ENCODE measurements around the gene GREB1. TPM values are rescaled to one million over a fixed set of nuclear protein-coding genes. Genes with fewer than 3 reads are reported as not detected.

The GREB1 gene
- total RNA-seq, 1 donor from 2014 or later: 30.8 TPM

- no peaks in the 10 kb centered on the region for H3K9me3 ChIP-seq (ENCODE audit: low read depth)
- no peak overlapping the region for H3K9ac ChIP-seq
- no peaks in the 10 kb centered on the region for H3K4me1 ChIP-seq
- no peaks in the 10 kb centered on the region for H3K9me3 Mint-ChIP-seq
- H3K36me3 Mint-ChIP-seq: peaks cover 49% of the 10 kb centered on the region
- no peak overlapping the region for H2AFZ ChIP-seq (replicated peaks)
- no peaks in the 10 kb centered on the region for H3K79me2 ChIP-seq (ENCODE audit: low read depth)
- no peaks in the 10 kb centered on the region for H3K36me3 ChIP-seq
- no peaks in the 10 kb centered on the region for H4K20me1 ChIP-seq (ENCODE audit: low read depth)
- DNase-seq (ENCODE audit: low spot score): no peak
- H3K4me3 ChIP-seq: no peak overlapping the region
- no peaks in the 10 kb centered on the region for H3F3A ChIP-seq (ENCODE audit: low read depth)
- no peak overlapping the region for H3K27ac ChIP-seq
- no peak overlapping the region for H3K27ac Mint-ChIP-seq
- peaks cover 5% of the 10 kb centered on the region for H3K27me3 Mint-ChIP-seq (ENCODE audit: insufficient read depth, low read depth)
- TF ChIP-seq EZH2 (IDR thresholded peaks at IDR 0.05) (no peak), CTCF (IDR thresholded peaks at IDR 0.05) (no peak), EZH2phosphoT487 (IDR thresholded peaks at IDR 0.05) (no peak)
- no peak overlapping the region for H3K4me2 ChIP-seq
- H3K27me3 ChIP-seq: no peaks in the 10 kb centered on the region
- H3K4me3 Mint-ChIP-seq: no peak overlapping the region
- H3K4me1 Mint-ChIP-seq: no peaks in the 10 kb centered on the region
Measured at GRCh38 chr2:11640132-11640531, 106.3 kb downstream of the GREB1 start.

GRCh38 chr2:11642972-11643371 lies 109.1 kb downstream of the GREB1 start:
- H3K4me1 Mint-ChIP-seq: no peaks in the 10 kb centered on the region
- Histone ChIP-seq H4K20me1 (ENCODE audit: low read depth) (no peaks in the 10 kb centered on the region), H3K79me2 (ENCODE audit: low read depth) (no peaks in the 10 kb centered on the region), H3K36me3 (no peaks in the 10 kb centered on the region), H3K4me2 (no peak overlapping the region), H3K27ac (no peak overlapping the region), H3F3A (ENCODE audit: low read depth) (no peaks in the 10 kb centered on the region), H3K9ac (no peak overlapping the region), H3K4me3 (no peak overlapping the region), H3K9me3 (ENCODE audit: low read depth) (no peaks in the 10 kb centered on the region), H3K27me3 (no peaks in the 10 kb centered on the region), H3K4me1 (no peaks in the 10 kb centered on the region), H2AFZ (replicated peaks) (no peak overlapping the region)
- DNase-seq (ENCODE audit: low spot score): no peak
- H3K36me3 Mint-ChIP-seq: peaks cover 61% of the 10 kb centered on the region
- no peak for TF ChIP-seq CTCF (IDR thresholded peaks at IDR 0.05)
- TF ChIP-seq EZH2 (IDR thresholded peaks at IDR 0.05): no peak
- H3K27ac Mint-ChIP-seq: no peak overlapping the region
- peaks cover 2% of the 10 kb centered on the region for H3K27me3 Mint-ChIP-seq (ENCODE audit: insufficient read depth, low read depth)
- H3K4me3 Mint-ChIP-seq: no peak overlapping the region
- H3K9me3 Mint-ChIP-seq: no peaks in the 10 kb centered on the region

GRCh38 chr2:11644293-11644692 lies 110.4 kb downstream of the GREB1 start:
- H3F3A ChIP-seq (ENCODE audit: low read depth): no peaks in the 10 kb centered on the region
- H3K4me1 ChIP-seq: no peaks in the 10 kb centered on the region
- H2AFZ ChIP-seq (replicated peaks): no peak overlapping the region
- Mint-ChIP-seq H3K4me3 (no peak overlapping the region), H3K36me3 (peaks cover 58% of the 10 kb centered on the region), H3K27ac (peak overlapping the region; percentile 23), H3K4me1 (no peaks in the 10 kb centered on the region), H3K27me3 (ENCODE audit: insufficient read depth, low read depth) (peaks cover 4% of the 10 kb centered on the region), H3K9me3 (no peaks in the 10 kb centered on the region)
- H3K9me3 ChIP-seq (ENCODE audit: low read depth): no peaks in the 10 kb centered on the region
- no peak overlapping the region for H3K4me2 ChIP-seq
- no peaks in the 10 kb centered on the region for H3K79me2 ChIP-seq (ENCODE audit: low read depth)
- no peaks in the 10 kb centered on the region for H4K20me1 ChIP-seq (ENCODE audit: low read depth)
- no peaks in the 10 kb centered on the region for H3K27me3 ChIP-seq
- H3K4me3 ChIP-seq: no peak overlapping the region
- no peaks in the 10 kb centered on the region for H3K36me3 ChIP-seq
- TF ChIP-seq EZH2phosphoT487 (IDR thresholded peaks at IDR 0.05) (no peak), CTCF (IDR thresholded peaks at IDR 0.05) (no peak)
- H3K9ac ChIP-seq: no peak overlapping the region
- H3K27ac ChIP-seq: no peak overlapping the region
- no peak for DNase-seq (ENCODE audit: low spot score)

- Histone ChIP-seq H3K9ac (no peak overlapping the region), H3K79me2 (ENCODE audit: low read depth) (no peaks in the 10 kb centered on the region), H3K4me2 (no peak overlapping the region), H3K27ac (no peak overlapping the region), H3K4me1 (peaks cover 6% of the 10 kb centered on the region), H3K9me3 (ENCODE audit: low read depth) (no peaks in the 10 kb centered on the region), H3F3A (ENCODE audit: low read depth) (no peaks in the 10 kb centered on the region), H3K36me3 (no peaks in the 10 kb centered on the region), H3K27me3 (no peaks in the 10 kb centered on the region), H3K4me3 (no peak overlapping the region), H2AFZ (replicated peaks) (no peak overlapping the region), H4K20me1 (ENCODE audit: low read depth) (no peaks in the 10 kb centered on the region)
- no peaks in the 10 kb centered on the region for H3K4me1 Mint-ChIP-seq
- peaks cover 41% of the 10 kb centered on the region for H3K36me3 Mint-ChIP-seq
- no peak for TF ChIP-seq EZH2 (IDR thresholded peaks at IDR 0.05)
- no peak for TF ChIP-seq EZH2phosphoT487 (IDR thresholded peaks at IDR 0.05)
- TF ChIP-seq CTCF (IDR thresholded peaks at IDR 0.05): no peak
- H3K27ac Mint-ChIP-seq: no peak overlapping the region
- peaks cover 2% of the 10 kb centered on the region for H3K27me3 Mint-ChIP-seq (ENCODE audit: insufficient read depth, low read depth)
- no peaks in the 10 kb centered on the region for H3K9me3 Mint-ChIP-seq
- no peak overlapping the region for H3K4me3 Mint-ChIP-seq
- DNase-seq (ENCODE audit: low spot score): no peak
Measured at GRCh38 chr2:11646530-11646929, 112.7 kb downstream of the GREB1 start.
